ENCODE measurements around the gene PLA2G6.

The PLA2G6 gene

DNA sequence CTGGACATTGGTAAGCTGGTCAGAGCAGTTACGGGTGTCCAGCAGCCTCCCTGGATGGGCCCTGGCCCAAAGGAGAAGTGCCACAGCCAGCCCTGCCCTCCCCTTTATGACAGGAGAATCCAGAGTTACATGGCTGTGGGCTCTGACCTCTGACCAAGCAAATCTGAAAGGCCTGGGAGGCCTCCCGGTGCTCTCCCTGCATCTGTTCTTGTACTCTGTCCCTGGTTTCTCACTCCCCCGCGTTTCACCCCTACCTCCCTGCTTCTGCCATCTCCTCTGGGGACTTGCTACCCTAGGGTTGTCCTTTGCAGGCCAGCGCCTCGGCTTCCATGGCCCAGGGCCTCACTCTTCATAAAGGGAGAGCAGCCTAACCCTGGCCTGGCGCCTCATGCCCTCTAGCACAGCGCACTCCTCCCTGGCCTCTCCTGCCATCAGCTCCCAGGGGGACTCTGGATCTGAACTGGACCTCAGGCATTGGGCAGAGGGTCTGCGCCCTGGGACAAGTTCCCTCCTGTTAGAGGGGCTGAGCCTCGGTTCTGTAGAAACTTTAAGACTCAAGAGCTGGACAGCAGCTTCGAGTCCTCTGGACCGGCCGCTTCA is 113.8 kb downstream of the PLA2G6 start:
- no peak for DNase-seq

DNA sequence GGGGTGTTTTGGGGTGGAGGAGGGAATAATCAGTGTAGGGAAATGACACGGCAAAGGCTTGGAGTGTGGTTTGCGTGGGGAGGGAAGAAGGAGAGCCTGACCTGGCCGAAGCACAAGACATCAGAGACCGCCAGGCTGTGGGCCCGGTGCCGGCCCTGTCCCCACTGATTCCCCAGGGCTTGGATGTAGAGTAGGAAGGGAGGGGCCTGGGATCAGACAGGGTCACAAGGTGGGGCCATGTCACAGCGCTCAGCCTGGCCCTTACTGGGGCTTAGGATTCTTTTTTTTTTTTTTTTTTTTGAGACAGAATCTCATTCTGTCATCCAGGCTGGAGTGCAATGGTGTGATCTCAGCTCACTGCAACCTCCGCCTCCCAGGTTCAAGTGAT is 114.6 kb downstream of the PLA2G6 start:
- no peak for DNase-seq

DNA sequence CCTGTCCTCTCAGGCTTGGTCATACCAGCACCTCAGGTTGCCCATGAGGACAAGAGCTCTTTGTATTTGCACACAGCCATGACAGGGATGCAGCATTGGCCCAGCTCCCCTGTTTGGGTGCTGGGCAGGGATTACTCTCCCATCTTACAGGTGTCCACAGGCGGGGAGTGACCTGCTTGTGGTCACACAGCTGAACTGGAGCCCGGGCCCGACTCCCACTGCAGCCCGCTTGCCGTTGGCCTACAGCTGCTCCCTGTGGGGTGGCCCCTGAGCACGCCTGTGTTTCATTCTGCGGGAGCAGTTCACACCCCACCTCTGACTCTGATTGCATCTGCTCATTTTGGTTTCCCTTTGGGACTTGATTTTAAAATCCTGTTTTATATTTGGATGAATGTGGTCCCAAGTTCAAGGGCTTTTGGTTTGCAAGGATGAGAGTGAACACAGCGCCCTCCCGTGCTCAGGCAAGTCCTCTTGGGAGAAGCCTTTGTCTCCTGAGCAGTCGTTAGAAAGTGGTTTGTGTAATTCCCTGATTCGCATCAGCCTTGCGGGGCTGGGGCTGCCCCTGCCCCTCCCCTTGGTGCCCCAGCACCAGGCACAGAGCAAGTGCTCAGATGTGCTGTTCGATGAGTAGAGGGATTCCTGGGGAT is 115.1 kb downstream of the PLA2G6 start:
- no peak for DNase-seq

DNA sequence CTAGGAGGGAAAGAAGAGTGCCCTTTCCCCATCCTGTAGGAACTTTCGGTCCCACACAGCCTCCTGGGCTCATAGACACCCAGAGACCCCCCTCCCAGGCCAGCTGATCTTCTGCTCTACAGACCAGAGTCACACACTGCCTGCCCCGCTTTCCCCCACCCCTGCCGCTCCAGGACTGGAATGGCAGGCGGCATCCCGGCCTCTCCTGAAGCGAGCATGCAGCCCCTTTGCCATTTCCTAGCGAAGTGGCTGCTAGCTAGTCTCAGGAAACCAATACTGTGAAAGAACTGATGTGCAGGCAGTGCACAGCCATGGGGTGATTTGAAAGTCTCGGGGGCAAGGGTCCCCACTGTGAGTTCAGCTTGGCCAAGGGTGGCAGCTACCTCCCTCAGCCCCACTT is 116.1 kb downstream of the PLA2G6 start:
- DNase-seq = no peak

DNA sequence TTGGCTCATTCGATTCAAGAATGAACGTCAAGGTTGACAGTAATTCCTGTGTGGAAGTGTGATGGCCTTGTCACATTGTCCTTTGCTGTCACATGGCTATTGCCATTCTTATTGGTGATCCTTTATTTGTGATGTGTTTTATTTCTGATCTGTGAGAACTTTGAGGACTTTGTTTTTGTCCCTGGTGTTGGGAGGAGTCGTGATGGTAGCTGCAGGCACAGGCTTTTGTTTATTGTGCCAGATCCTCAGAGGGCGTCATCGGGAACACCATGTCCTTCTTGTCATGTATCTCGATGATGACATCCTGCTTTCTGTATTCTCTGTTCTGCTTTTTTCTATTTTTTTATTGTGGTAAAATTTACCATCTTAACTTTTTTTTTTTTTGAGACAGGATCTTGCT is 118.8 kb downstream of the PLA2G6 start:
- DNase-seq = no peak

Data from CD4-positive, alpha-beta T cell treated with Interleukin-17A for 1 hour (primary cell).